ENCODE data around the gene ANKH. TPM values are rescaled to one million over a fixed set of nuclear protein-coding genes. Genes with fewer than 3 reads are reported as not detected.
"Not testable (repeated sequence)": the region's sequence is repeated elsewhere in the genome, so short reads cannot be mapped to it uniquely, and the experiment has no call there.

ANKH gene
- polyA plus RNA-seq, 3 donors = 12.9 to 18.7 (median 14.0) TPM

DNA sequence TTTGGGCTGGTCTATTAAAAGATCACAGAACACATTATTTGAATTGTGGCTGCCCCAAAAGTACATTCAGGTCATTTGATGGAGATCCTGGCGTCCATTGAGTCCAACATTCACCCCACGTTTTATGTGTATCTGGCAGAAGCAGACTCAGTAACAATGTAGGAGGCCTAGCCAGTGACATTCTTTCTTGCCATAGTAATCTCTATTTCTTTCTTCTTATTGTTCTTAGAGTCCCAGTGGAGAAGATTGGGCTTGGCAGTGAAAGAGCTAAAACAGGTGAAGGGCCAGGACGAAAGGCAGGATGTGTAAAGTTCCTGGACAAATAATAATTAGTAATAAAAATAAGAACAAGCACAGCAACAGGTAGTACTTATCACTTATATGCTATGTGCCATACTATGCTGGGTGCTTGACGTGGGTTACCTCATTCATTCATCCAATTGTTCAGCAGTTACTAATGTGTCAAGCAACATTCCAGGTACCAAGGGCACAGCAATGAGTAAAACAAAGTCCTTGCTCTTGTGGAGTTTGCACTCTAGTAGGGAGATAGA, 12.6 kb upstream of the ANKH start:
- no peak for DNase-seq (ENCODE audit: low read depth in 3 of 3, low spot score in 2 of 3)

DNA sequence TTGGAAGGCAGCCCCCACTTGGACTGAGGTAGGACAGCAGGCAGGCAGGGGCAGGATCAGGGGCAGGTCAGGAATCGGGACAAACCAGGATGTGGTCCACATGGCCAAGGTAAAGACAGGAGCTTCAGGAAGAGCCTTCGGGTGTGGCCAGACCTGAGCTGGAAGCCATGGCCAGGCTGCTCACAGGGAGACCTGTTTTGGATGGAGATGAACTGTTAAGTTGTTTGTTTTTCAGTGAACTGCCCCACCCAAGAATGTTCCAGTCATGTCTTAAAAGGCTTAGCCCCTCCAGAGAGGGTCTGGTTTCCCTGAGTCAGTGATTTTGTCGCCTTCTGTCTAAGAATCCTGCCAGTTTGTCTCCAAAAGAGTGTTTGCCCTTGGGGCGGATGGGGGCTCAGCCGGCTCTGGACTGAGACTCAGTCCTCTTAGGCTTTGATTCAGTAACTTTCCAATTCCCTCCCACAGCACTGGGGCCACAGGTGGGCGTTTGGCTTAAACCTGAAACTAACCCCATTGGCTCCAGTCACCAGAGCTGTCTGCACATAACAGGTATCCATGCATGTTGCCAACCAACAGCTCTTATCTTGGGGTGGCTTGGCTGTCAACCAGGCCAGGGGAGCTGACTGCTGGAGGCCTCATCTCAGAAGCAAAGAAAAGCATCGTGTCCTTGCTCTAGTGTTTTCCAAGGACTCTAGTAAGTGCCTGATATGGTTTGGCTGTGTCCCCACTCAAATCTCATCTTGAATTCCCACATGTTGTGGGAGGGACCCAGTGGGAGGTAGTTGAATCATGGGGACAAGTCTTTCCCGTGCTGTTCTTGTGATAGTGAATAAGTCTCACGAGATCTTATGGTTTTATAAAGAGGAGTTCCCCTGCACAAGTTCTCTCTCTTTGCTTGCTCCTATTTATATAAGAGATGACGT, 11.3 kb upstream of the ANKH start:
- no peak for DNase-seq (ENCODE audit: low read depth in 3 of 3, low spot score in 2 of 3)

DNA sequence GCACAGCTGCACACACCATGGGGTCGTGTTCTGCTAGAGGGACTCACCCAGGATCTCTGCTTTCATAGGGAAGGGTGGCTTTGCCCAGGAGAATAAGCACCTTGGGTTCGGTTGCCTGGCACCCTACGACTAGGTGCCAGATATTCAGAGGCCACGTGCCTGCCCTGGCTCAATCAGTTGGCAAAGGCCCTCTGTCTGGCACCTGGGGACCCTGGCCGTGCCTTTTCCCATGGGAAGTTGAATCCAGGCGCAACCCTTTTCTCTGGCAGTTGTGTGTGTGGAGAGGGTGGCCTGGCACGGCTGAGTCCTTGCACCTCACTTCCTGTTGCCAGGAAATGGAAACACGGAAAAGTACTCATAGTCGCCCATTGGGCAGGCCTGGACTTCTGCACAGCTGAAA, 10.2 kb upstream of the ANKH start:
- no peak for DNase-seq (ENCODE audit: low read depth in 3 of 3, low spot score in 2 of 3)

- DNase-seq (ENCODE audit: low read depth in 3 of 3, low spot score in 2 of 3) = no peak
Measured at GRCh38 chr5:14880688-14881087, 9.1 kb upstream of the ANKH start.

- DNase-seq (ENCODE audit: low read depth in 3 of 3, low spot score in 2 of 3) = no peak
Measured at GRCh38 chr5:14879937-14880589, 8.5 kb upstream of the ANKH start.

DNA sequence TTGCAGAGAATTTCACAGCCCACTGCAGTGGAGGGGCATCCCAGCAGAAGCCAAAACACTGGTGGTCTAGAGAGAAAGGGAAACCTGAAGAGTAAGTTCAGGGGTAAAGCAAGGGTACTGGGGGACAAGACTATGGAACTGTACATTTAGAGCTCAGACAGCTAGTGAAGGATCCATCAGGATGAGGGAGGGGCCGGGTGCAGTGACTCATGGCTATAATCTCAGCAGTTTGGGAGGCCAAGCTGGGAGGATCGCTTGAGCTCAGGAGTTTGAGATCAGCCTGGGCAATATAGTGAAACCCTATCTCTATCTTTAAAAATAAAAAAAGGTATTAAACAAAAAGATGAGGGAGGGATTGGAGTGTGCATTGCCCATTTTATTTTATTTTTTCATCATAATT, 7.8 kb upstream of the ANKH start:
- no peak for DNase-seq (ENCODE audit: low read depth in 3 of 3, low spot score in 2 of 3)

- DNase-seq (ENCODE audit: low read depth in 3 of 3, low spot score in 2 of 3) = not testable (repeated sequence)
Measured at GRCh38 chr5:14878192-14878591, 6.6 kb upstream of the ANKH start.

DNA sequence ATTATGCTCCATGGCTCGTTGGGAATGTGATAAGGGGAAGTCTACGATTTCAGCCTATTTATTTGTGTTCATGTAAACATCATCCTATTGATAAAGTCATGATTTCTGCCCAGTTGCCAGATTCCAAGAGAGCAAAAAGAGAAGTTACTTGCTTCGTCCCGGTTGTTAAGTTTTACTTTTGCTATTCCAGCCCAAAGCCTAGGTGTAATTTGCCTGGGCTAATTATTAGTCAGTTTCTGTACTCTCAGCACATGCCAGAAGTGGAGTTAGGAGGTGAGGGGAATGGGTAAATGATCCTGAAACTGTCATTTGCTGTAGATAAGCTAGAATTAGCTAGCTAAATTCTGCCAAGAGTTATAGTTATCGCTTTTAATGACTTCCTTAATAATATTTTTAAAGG, 4.5 kb upstream of the ANKH start:
- no peak for DNase-seq (ENCODE audit: low read depth in 3 of 3, low spot score in 2 of 3)

GRCh38 chr5:14873790-14874189, 2.2 kb upstream of the ANKH start:
- no peak for DNase-seq (ENCODE audit: low read depth in 3 of 3, low spot score in 2 of 3)

DNA sequence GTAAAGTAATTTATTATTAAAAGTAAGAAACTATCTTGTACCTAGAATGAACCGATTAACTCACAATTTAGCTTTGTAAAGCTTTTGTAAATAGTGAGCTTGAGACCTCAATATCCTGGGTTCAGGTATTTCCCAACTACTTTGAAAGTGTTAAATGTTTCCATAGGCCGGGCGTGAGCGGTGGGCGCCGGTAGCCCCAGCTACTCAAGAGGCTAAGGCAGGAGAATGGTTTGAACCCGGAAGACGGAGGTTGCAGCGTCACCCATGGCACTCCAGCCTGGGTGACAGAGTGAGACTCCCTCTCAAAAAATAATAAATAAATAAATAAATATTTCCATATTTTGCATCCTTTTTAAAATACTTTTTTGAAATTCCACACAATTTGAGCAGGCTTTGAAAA, 1.5 kb upstream of the ANKH start:
- no peak for DNase-seq (ENCODE audit: low read depth in 3 of 3, low spot score in 2 of 3)

- DNase-seq (ENCODE audit: low read depth in 3 of 3, low spot score in 2 of 3) = no peak
Measured at GRCh38 chr5:14872070-14872989, 752 bp upstream of the ANKH start.

DNA sequence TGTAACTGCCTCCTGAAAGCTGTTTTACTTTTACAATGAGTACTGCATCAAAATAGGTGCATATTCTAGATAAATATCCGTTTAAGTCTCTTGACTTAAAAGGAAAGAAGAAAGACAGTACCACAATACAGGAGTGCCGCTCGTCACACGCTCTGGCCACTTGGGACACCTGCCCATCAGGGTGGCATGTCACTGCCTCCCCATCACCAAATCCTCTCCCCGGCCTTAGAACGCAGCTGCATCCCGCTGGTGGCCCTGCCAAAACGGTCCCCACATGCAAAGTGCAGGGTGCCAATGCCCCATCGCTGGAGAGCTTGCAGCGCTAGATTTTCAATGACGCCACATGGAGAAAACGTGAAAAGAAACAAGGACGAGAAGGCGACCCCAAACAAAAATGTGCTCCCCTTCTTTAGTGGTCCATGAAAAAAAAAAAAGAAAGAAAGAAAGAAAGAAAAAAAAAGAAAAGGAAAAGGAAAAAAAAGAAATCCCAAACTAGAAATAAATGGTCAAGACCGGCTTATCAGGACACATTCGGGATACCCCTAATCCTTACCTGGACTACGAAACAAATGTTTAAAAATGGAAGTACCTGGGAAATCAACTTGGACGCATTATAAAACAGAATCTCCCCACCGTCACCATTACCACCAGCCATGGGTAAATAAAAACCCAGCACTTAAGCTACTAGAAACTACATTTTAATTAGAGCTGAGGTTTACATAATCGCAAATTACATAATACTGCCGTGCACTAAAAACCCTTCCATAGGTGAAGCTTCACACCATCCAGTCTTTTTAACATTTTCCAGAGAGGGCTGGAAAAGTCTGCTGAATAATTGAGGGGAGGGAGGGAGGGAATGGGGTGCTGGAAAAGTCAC, 1.0 kb downstream of the ANKH start:
- no peak for DNase-seq (ENCODE audit: low read depth in 3 of 3, low spot score in 2 of 3)

DNA sequence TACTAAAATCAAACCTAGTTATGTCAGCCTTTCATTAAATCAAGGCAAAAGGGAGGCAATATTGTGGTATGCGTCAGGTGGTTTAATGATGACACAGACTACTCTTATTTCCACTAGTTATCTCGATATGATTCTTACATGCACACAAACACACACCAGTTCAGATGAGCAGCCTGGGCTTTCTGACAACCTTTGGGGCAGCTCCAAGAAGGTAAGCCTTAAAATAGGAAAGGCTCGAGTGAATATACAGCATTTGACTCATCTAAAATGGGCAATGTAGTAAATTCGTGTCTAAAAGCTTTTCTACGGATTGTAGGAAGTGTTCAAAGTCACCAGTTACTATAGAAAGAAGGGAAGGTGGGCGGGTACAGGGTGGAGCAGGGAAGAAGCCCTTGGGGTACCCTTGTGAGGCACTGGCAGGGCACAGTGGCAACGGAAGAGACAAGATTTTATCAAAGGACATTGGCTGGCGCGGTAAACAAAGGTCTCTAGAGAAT, 1.9 kb downstream of the ANKH start:
- DNase-seq (ENCODE audit: low read depth in 3 of 3, low spot score in 2 of 3) = no peak

- no peak for DNase-seq (ENCODE audit: low read depth in 3 of 3, low spot score in 2 of 3)
Measured at GRCh38 chr5:14869233-14869632, 2.3 kb downstream of the ANKH start.

- DNase-seq (ENCODE audit: low read depth in 3 of 3, low spot score in 2 of 3) = no peak
Measured at GRCh38 chr5:14868771-14869170, 2.8 kb downstream of the ANKH start.

GRCh38 chr5:14864181-14864812, 7.3 kb downstream of the ANKH start:
- no peak for DNase-seq (ENCODE audit: low read depth in 3 of 3, low spot score in 2 of 3)

GRCh38 chr5:14863105-14863504, 8.5 kb downstream of the ANKH start:
- DNase-seq (ENCODE audit: low read depth in 3 of 3, low spot score in 2 of 3) = no peak

DNA sequence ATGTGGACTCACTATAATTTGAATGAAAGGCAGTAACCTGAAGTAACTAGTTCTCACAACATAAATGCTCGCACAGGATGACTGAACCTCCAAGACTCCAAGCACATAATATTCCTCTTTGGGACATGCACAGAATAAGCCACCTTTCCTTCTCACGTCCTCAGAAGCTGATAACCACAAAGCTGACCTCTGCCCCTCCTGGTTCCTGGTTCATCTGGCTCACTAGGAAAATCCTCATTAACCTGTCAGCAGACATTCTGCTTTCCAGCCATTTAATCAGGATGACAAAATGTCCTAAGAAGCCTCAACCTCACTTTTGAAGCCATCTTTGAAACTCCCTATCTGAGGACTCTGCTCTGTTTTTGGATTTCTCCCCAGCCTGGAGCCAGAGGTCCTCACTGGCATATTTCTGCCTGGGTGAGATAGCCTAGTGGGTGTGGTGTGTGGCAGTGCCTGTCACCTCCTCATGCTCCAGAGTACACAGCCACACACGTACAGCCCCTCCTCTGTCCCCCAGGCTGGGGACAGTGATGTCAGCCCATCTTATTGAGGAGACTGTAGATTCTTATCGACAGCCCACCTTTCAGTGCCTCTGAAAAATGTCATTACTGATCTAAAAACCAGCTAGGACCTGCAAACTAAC, 10.3 kb downstream of the ANKH start:
- DNase-seq (ENCODE audit: low read depth in 3 of 3, low spot score in 2 of 3) = no peak

- no peak for DNase-seq (ENCODE audit: low read depth in 3 of 3, low spot score in 2 of 3)
Measured at GRCh38 chr5:14859980-14860379, 11.6 kb downstream of the ANKH start.

All from right renal cortex interstitium (tissue), 3 donors.